Keratinocyte (primary cell): ENCODE results near the gene ACTN1.

ENCODE experiments used
- EZH2 ChIP-seq: IDR thresholded peaks from one replicate; pipeline ENCODE4 v1.6.1; 2012; ENCODE audit warnings: inconsistent platforms, mild to moderate bottlenecking, low read length, moderate library complexity
- TF ChIP-seq, protein P1 (sequence below), 3 experiments: IDR thresholded peaks in 1 of 3; conservative IDR thresholded peaks in 1 of 3; optimal IDR thresholded peaks in 1 of 3; 2 replicates in 2 of 3; 3 replicates in 1 of 3; pipeline versions ENCODE3 to v1.5.1; 2011; ENCODE audit warnings: low read length in 3 of 3, mild to moderate bottlenecking in 3 of 3, moderate library complexity in 2 of 3, control low read depth in 1 of 3, inconsistent platforms in 1 of 3; ENCODE audit not compliant: insufficient read depth in 2 of 3; ENCODE audit errors: extremely low read depth in 1 of 3

DNA sequence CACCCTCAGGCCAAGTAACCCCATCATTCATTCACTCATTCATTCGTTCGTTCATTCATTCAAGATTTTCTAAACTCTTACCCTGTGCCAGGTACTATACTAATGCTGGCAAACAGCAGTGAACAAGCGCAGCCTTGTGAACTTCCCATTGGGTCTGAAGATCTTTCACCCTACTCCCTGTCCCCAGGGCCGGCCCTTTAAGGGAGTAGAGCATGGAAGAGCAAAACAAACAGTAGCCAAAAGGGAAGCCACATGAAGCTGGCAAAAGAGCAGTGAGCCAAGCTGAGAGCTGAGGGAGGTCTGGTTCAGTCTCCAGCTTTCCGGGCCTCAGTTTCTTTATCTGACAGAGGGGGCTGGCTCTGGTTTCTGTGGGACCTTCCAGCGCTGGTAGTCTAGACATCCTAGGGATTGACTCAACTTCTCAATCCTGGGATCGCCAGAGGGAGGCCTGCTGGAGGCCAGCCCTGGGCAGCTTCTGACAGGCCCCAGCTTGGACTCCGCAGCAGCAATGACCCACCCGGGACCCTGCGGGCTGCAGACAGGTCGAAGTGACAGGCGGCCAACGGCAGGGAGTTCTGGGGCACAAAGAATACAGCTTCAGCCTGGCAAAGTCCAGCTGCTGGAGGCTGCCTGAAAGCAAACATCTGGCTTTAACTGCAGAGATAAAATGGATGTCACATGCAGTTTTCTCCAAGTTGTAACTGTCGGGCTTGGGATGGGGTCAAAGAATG is 27.1 kb downstream of the ACTN1 start:
- TF ChIP-seq, protein P1, sequence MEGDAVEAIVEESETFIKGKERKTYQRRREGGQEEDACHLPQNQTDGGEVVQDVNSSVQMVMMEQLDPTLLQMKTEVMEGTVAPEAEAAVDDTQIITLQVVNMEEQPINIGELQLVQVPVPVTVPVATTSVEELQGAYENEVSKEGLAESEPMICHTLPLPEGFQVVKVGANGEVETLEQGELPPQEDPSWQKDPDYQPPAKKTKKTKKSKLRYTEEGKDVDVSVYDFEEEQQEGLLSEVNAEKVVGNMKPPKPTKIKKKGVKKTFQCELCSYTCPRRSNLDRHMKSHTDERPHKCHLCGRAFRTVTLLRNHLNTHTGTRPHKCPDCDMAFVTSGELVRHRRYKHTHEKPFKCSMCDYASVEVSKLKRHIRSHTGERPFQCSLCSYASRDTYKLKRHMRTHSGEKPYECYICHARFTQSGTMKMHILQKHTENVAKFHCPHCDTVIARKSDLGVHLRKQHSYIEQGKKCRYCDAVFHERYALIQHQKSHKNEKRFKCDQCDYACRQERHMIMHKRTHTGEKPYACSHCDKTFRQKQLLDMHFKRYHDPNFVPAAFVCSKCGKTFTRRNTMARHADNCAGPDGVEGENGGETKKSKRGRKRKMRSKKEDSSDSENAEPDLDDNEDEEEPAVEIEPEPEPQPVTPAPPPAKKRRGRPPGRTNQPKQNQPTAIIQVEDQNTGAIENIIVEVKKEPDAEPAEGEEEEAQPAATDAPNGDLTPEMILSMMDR (optimal IDR thresholded peaks at IDR 0.05 in 1 of 3, IDR thresholded peaks at IDR 0.05 in 1 of 3, conservative IDR thresholded peaks at IDR 0.05 in 1 of 3; ENCODE audit: extremely low read depth in 1 of 3, insufficient read depth in 2 of 3, low read length in 3 of 3) = no peak
- TF ChIP-seq EZH2 = no peak
